ENCODE measurements around the gene FRMD6.

FRMD6 gene

GRCh38 chr14:51727526-51727925, 75.8 kb downstream of the FRMD6 start:
- no peak for DNase-seq (ENCODE audit: low read depth)
- H3K4me3 ChIP-seq (ENCODE audit: control insufficient read depth, low read depth, low read length): no peak overlapping the region
- TF ChIP-seq CTCF (IDR thresholded peaks at IDR 0.05; ENCODE audit: control insufficient read depth, insufficient read depth, low read depth, low read length, missing control alignments): no peak

- TF ChIP-seq CTCF (IDR thresholded peaks at IDR 0.05; ENCODE audit: control insufficient read depth, insufficient read depth, low read depth, low read length, missing control alignments): no peak
- H3K4me3 ChIP-seq (ENCODE audit: control insufficient read depth, low read depth, low read length): no peak overlapping the region
- DNase-seq (ENCODE audit: low read depth): no peak
These were observed 78.4 kb downstream of the FRMD6 start for GRCh38 chr14:51730098-51730497.

- H3K4me3 ChIP-seq (ENCODE audit: control insufficient read depth, low read depth, low read length): no peak overlapping the region
- no peak for TF ChIP-seq CTCF (IDR thresholded peaks at IDR 0.05; ENCODE audit: control insufficient read depth, insufficient read depth, low read depth, low read length, missing control alignments)
- DNase-seq (ENCODE audit: low read depth): no peak
These were observed 79.0 kb downstream of the FRMD6 start for GRCh38 chr14:51730684-51731083.

GRCh38 chr14:51732494-51733112, 80.9 kb downstream of the FRMD6 start:
- no peak overlapping the region for H3K4me3 ChIP-seq (ENCODE audit: control insufficient read depth, low read depth, low read length)
- DNase-seq (ENCODE audit: low read depth): no peak
- no peak for TF ChIP-seq CTCF (IDR thresholded peaks at IDR 0.05; ENCODE audit: control insufficient read depth, insufficient read depth, low read depth, low read length, missing control alignments)

GRCh38 chr14:51733147-51733546, 81.4 kb downstream of the FRMD6 start:
- H3K4me3 ChIP-seq (ENCODE audit: control insufficient read depth, low read depth, low read length): no peak overlapping the region
- TF ChIP-seq CTCF (IDR thresholded peaks at IDR 0.05; ENCODE audit: control insufficient read depth, insufficient read depth, low read depth, low read length, missing control alignments): no peak
- no peak for DNase-seq (ENCODE audit: low read depth)

- no peak overlapping the region for H3K4me3 ChIP-seq (ENCODE audit: control insufficient read depth, low read depth, low read length)
- no peak for DNase-seq (ENCODE audit: low read depth)
- TF ChIP-seq CTCF (IDR thresholded peaks at IDR 0.05; ENCODE audit: control insufficient read depth, insufficient read depth, low read depth, low read length, missing control alignments): no peak
These were observed 84.1 kb downstream of the FRMD6 start for GRCh38 chr14:51735851-51736250.

- no peak for TF ChIP-seq CTCF (IDR thresholded peaks at IDR 0.05; ENCODE audit: control insufficient read depth, insufficient read depth, low read depth, low read length, missing control alignments)
- no peak for DNase-seq (ENCODE audit: low read depth)
- H3K4me3 ChIP-seq (ENCODE audit: control insufficient read depth, low read depth, low read length): no peak overlapping the region
These were observed 87.0 kb downstream of the FRMD6 start for GRCh38 chr14:51738754-51739153.
